Mesenchymal stem cell (in vitro differentiated cells and primary cell): Measurements from ENCODE around the gene CPA2.

Experiments
- DNase-seq: peaks from one replicate; pipeline ENCODE4 v3.0.0-alpha.2; 2013
- H2AFZ ChIP-seq: one replicate; pipeline ENCODE4 v1.6.1; 2013; ENCODE audit warnings: low read depth, mild to moderate bottlenecking, control low read depth, inconsistent platforms, low read length, moderate library complexity
- H2AK5ac ChIP-seq: 2 replicates; pipeline ENCODE4 v1.6.1; 2013; ENCODE audit warnings: low read length, moderate library complexity, mild to moderate bottlenecking, inconsistent platforms; ENCODE audit not compliant: severe bottlenecking
- H2BK120ac ChIP-seq: one replicate; pipeline ENCODE4 v1.6.1; 2013; ENCODE audit warnings: low read depth, mild to moderate bottlenecking, inconsistent platforms, low read length, moderate library complexity
- H2BK12ac ChIP-seq, 2 experiments: one replicate each; pipeline ENCODE4 v1.6.1; 2013; ENCODE audit warnings: inconsistent platforms in 2 of 2, low read length in 2 of 2, mild to moderate bottlenecking in 2 of 2, moderate library complexity in 2 of 2, control low read depth in 1 of 2
- H2BK15ac ChIP-seq: one replicate; pipeline ENCODE4 v1.6.1; 2013; ENCODE audit warnings: mild to moderate bottlenecking, low read depth, inconsistent platforms; ENCODE audit not compliant: poor library complexity, severe bottlenecking
- H2BK5ac ChIP-seq: 2 replicates; pipeline ENCODE4 v1.6.1; 2013; ENCODE audit warnings: low read depth, mild to moderate bottlenecking, low read length, control low read depth, inconsistent platforms; ENCODE audit not compliant: poor library complexity, severe bottlenecking
- H3K14ac ChIP-seq, 2 experiments: one replicate each; pipeline ENCODE4 v1.6.1; 2013; ENCODE audit warnings: inconsistent platforms in 2 of 2, low read length in 2 of 2, control low read depth in 1 of 2, mild to moderate bottlenecking in 1 of 2, moderate library complexity in 1 of 2
- H3K18ac ChIP-seq, 2 experiments: one replicate each; pipeline ENCODE4 v1.6.1; 2013; ENCODE audit warnings: inconsistent platforms in 2 of 2, low read length in 2 of 2, control low read depth in 1 of 2, low read depth in 1 of 2, mild to moderate bottlenecking in 1 of 2
- H3K23ac ChIP-seq, 2 experiments: one replicate each; pipeline ENCODE4 v1.6.1; 2013; ENCODE audit warnings: inconsistent platforms in 2 of 2, low read length in 2 of 2, mild to moderate bottlenecking in 2 of 2, moderate library complexity in 2 of 2, control low read depth in 1 of 2
- H3K27ac ChIP-seq: 2 replicates; pipeline ENCODE4 v1.5.1; 2013; ENCODE audit warnings: mild to moderate bottlenecking, moderate library complexity, low read length, control low read depth, inconsistent platforms; ENCODE audit not compliant: poor library complexity, severe bottlenecking
- H3K27me3 ChIP-seq, 2 experiments: 2 replicates each; pipeline versions ENCODE4 v1.6.1 to v1.7.0; 2013; ENCODE audit warnings: low read length in 2 of 2, mild to moderate bottlenecking in 2 of 2, moderate library complexity in 2 of 2, control low read depth in 1 of 2, inconsistent platforms in 1 of 2; ENCODE audit not compliant: control insufficient read depth in 1 of 2, insufficient read depth in 1 of 2
- H3K36me3 ChIP-seq, 2 experiments: 2 replicates each; pipeline versions ENCODE4 v1.6.1 to v1.7.0; 2013; ENCODE audit warnings: low read length in 2 of 2, control low read depth in 1 of 2, inconsistent platforms in 1 of 2, low read depth in 1 of 2, mild to moderate bottlenecking in 1 of 2; ENCODE audit not compliant: insufficient read depth in 2 of 2, control insufficient read depth in 1 of 2
- H3K4ac ChIP-seq, 2 experiments: one replicate each; pipeline ENCODE4 v1.6.1; 2013; ENCODE audit warnings: inconsistent platforms in 2 of 2, low read length in 2 of 2, mild to moderate bottlenecking in 2 of 2, moderate library complexity in 2 of 2, control low read depth in 1 of 2, low read depth in 1 of 2
- H3K4me1 ChIP-seq: 2 replicates; pipeline ENCODE4 v1.6.1; 2013; ENCODE audit warnings: low read depth, low read length, control low read depth; ENCODE audit not compliant: control insufficient read depth, insufficient read depth
- H3K4me2 ChIP-seq: 2 replicates; pipeline ENCODE4 v1.6.1; 2013; ENCODE audit warnings: low read length, mild to moderate bottlenecking, inconsistent platforms; ENCODE audit not compliant: poor library complexity, severe bottlenecking
- H3K4me3 ChIP-seq, 2 experiments: 2 replicates each; pipeline versions ENCODE4 v1.5.1 to v1.7.0; 2013; ENCODE audit warnings: low read length in 2 of 2, mild to moderate bottlenecking in 2 of 2, control low read depth in 1 of 2, low read depth in 1 of 2; ENCODE audit not compliant: insufficient read depth in 1 of 2
- H3K79me1 ChIP-seq: replicated peaks from 2 replicates; pipeline ENCODE4 v1.6.1; 2013; ENCODE audit warnings: mild to moderate bottlenecking, control low read depth, low read length, inconsistent platforms; ENCODE audit not compliant: poor library complexity, severe bottlenecking
- H3K9ac ChIP-seq: 2 replicates; pipeline ENCODE4 v1.7.0; 2013; ENCODE audit warnings: mild to moderate bottlenecking, low read length, moderate library complexity
- H3K9me3 ChIP-seq: 2 replicates; pipeline ENCODE4 v1.7.0; 2013; ENCODE audit warnings: mild to moderate bottlenecking, low read length; ENCODE audit not compliant: control insufficient read depth
- H4K8ac ChIP-seq: one replicate; pipeline ENCODE4 v1.6.1; 2013; ENCODE audit warnings: inconsistent platforms, mild to moderate bottlenecking, low read length, moderate library complexity
- H4K91ac ChIP-seq: one replicate; pipeline ENCODE4 v1.6.1; 2013; ENCODE audit warnings: mild to moderate bottlenecking, low read length, inconsistent platforms
- WGBS: methylation state at CpG from one replicate; pipeline ENCODE4 v1.1.7; 2013; ENCODE audit warnings: mixed read lengths; 5-methylcytosine and 5-hydroxymethylcytosine counted together

The CPA2 gene

GRCh38 chr7:130286881-130287280 lies 20.2 kb downstream of the CPA2 start:
- Histone ChIP-seq H2BK5ac (no peak overlapping the region), H2BK15ac (no peak overlapping the region), H3K79me1 (no peaks in the 10 kb centered on the region), H3K4me1 (peaks cover 8% of the 10 kb centered on the region), H2AFZ (no peak overlapping the region), H3K23ac (no peak overlapping the region), H2AK5ac (peak overlapping the region; percentile 18), H3K4me2 (no peak overlapping the region), H3K36me3 (no peaks in the 10 kb centered on the region), H3K14ac (no peak overlapping the region), H2BK120ac (no peak overlapping the region), H3K27me3 (no peaks in the 10 kb centered on the region), H3K18ac (no peak overlapping the region), H2BK12ac (no peak overlapping the region), H4K91ac (no peak overlapping the region), H3K9me3 (no peaks in the 10 kb centered on the region), H3K27ac (no peak overlapping the region), H4K8ac (no peak overlapping the region), H3K9ac (no peak overlapping the region), H3K4me3 (no peak overlapping the region), H3K4ac (no peak overlapping the region)
- 83% methylated on average over 1 of the region's 1 CpG for WGBS
- no peak for DNase-seq

- Histone ChIP-seq H2BK120ac (no peak overlapping the region), H3K27ac (no peak overlapping the region), H3K14ac (no peak overlapping the region), H3K79me1 (no peaks in the 10 kb centered on the region), H3K18ac (no peak overlapping the region), H2AFZ (no peak overlapping the region), H4K8ac (no peak overlapping the region), H3K4me3 (no peak overlapping the region), H2BK15ac (peak overlapping the region; percentile 46), H2BK5ac (no peak overlapping the region), H3K9me3 (no peaks in the 10 kb centered on the region), H3K23ac (no peak overlapping the region), H3K27me3 (no peaks in the 10 kb centered on the region), H3K4me1 (peaks cover 8% of the 10 kb centered on the region), H3K4ac (no peak overlapping the region), H3K9ac (no peak overlapping the region), H2AK5ac (no peak overlapping the region), H3K36me3 (no peaks in the 10 kb centered on the region), H4K91ac (no peak overlapping the region), H2BK12ac (no peak overlapping the region), H3K4me2 (no peak overlapping the region)
- no peak for DNase-seq
- 92% methylated on average over 4 of the region's 4 CpGs for WGBS
Observed at GRCh38 chr7:130288168-130288567, 21.5 kb downstream of the CPA2 start.

GRCh38 chr7:130288829-130289228 lies 22.2 kb downstream of the CPA2 start:
- 44% methylated on average over 5 of the region's 5 CpGs for WGBS
- Histone ChIP-seq H4K8ac (peak overlapping the region; percentile 8), H2BK5ac (no peak overlapping the region), H3K23ac (no peak overlapping the region), H2AK5ac (peak overlapping the region; percentile 16), H3K4me3 (no peak overlapping the region), H3K4ac (no peak overlapping the region), H3K4me2 (no peak overlapping the region), H3K4me1 (peaks cover 11% of the 10 kb centered on the region), H3K36me3 (no peaks in the 10 kb centered on the region), H3K79me1 (no peaks in the 10 kb centered on the region), H3K18ac (no peak overlapping the region), H4K91ac (no peak overlapping the region), H2BK12ac (peak overlapping the region in 1 of 2 experiments; percentile 25), H2BK15ac (no peak overlapping the region), H2AFZ (no peak overlapping the region), H3K9me3 (no peaks in the 10 kb centered on the region), H3K14ac (no peak overlapping the region), H3K9ac (no peak overlapping the region), H3K27ac (no peak overlapping the region), H2BK120ac (no peak overlapping the region), H3K27me3 (no peaks in the 10 kb centered on the region)
- no peak for DNase-seq

- Histone ChIP-seq H3K27ac (no peak overlapping the region), H3K9ac (no peak overlapping the region), H4K8ac (no peak overlapping the region), H2BK15ac (peak overlapping the region; percentile 87), H3K79me1 (no peaks in the 10 kb centered on the region), H3K4me2 (no peak overlapping the region), H3K36me3 (no peaks in the 10 kb centered on the region), H2AFZ (peak overlapping the region; percentile 67), H3K4me3 (no peak overlapping the region), H4K91ac (peak overlapping the region; percentile 70), H2BK12ac (peak overlapping the region; percentile 13 to 61), H2BK120ac (peak overlapping the region; percentile 15), H3K4me1 (peaks cover 11% of the 10 kb centered on the region), H3K27me3 (no peaks in the 10 kb centered on the region), H2BK5ac (no peak overlapping the region), H2AK5ac (peak overlapping the region; percentile 66), H3K4ac (no peak overlapping the region), H3K23ac (no peak overlapping the region), H3K9me3 (no peaks in the 10 kb centered on the region), H3K14ac (no peak overlapping the region), H3K18ac (no peak overlapping the region)
- 94% methylated on average over 9 of the region's 9 CpGs for WGBS
- DNase-seq, result no peak
Observed at GRCh38 chr7:130289478-130289877, 22.8 kb downstream of the CPA2 start.
